Activated T-cell treated with anti-CD3 and anti-CD28 coated beads for 1 hour (primary cell): ENCODE data around the gene CLEC14A.

Experiments
- DNase-seq: peaks from one replicate; pipeline ENCODE4 v3.0.0-alpha.2; 2020; ENCODE audit warnings: low read depth

The CLEC14A gene

GRCh38 chr14:38255673-38256532 is at the start of gene CLEC14A:
Gene CLEC14A, minus strand, starts transcription at chr14:38256093. Its CDS starts 71 bp downstream, at chr14:38256022.
- DNase-seq = no peak

- DNase-seq = no peak
These were observed 47.1 kb upstream of the CLEC14A start for GRCh38 chr14:38302966-38303365.

GRCh38 chr14:38302034-38302433 is 46.1 kb upstream of the CLEC14A start:
- no peak for DNase-seq

GRCh38 chr14:38297681-38298080 is 41.8 kb upstream of the CLEC14A start:
- no peak for DNase-seq

- DNase-seq = no peak
These were observed 36.0 kb upstream of the CLEC14A start for GRCh38 chr14:38291681-38292467.

GRCh38 chr14:38290601-38291188 is 34.8 kb upstream of the CLEC14A start:
- DNase-seq = no peak

- DNase-seq = no peak
These were observed 30.6 kb upstream of the CLEC14A start for GRCh38 chr14:38286452-38286851.

- no peak for DNase-seq
These were observed 30.1 kb upstream of the CLEC14A start for GRCh38 chr14:38285962-38286361.

GRCh38 chr14:38282936-38283335 is 27.0 kb upstream of the CLEC14A start:
- no peak for DNase-seq

- no peak for DNase-seq
These were observed 24.2 kb upstream of the CLEC14A start for GRCh38 chr14:38280081-38280480.

- no peak for DNase-seq
These were observed 23.7 kb upstream of the CLEC14A start for GRCh38 chr14:38279572-38279971.

- no peak for DNase-seq
These were observed 22.1 kb upstream of the CLEC14A start for GRCh38 chr14:38278035-38278434.

GRCh38 chr14:38262844-38263243 is 7.0 kb upstream of the CLEC14A start:
- DNase-seq = no peak

GRCh38 chr14:38261620-38262019 is 5.7 kb upstream of the CLEC14A start:
- DNase-seq = no peak

- DNase-seq = no peak
These were observed 1.6 kb upstream of the CLEC14A start for GRCh38 chr14:38257507-38257906.

- no peak for DNase-seq
These were observed 594 bp upstream of the CLEC14A start for GRCh38 chr14:38256533-38256840.

GRCh38 chr14:38255408-38255672 is 553 bp downstream of the CLEC14A start:
- DNase-seq = no peak

GRCh38 chr14:38254571-38255407 is 1.1 kb downstream of the CLEC14A start:
- no peak for DNase-seq

GRCh38 chr14:38253676-38254075 is 2.2 kb downstream of the CLEC14A start:
- DNase-seq = no peak

- no peak for DNase-seq
These were observed 3.7 kb downstream of the CLEC14A start for GRCh38 chr14:38252066-38252710.

GRCh38 chr14:38250331-38250730 is 5.6 kb downstream of the CLEC14A start:
- no peak for DNase-seq
